Daoy (cell line): Measurements from ENCODE around the gene MBD3. TPM values are rescaled to one million over a fixed set of nuclear protein-coding genes. Genes with fewer than 3 reads are reported as not detected.
A peak's percentile ranks its signal among the peaks of the same experiment; 100 is the strongest.

Experiments used
- DNase-seq: peaks from one replicate; pipeline ENCODE4 v3.0.0-alpha.2; 2015; ENCODE audit warnings: low read depth
- total RNA-seq: library from RNA; depleted of rRNA; stranded (reverse); fragments of >200 nt; shearing (Covaris generic); gene quantifications from 2 replicates; pipeline ENCODE4 v1.2.3, GENCODE V29; 2014

MBD3 gene
- total RNA-seq, 1 experiment from 2014 or later, result 130 TPM

DNA sequence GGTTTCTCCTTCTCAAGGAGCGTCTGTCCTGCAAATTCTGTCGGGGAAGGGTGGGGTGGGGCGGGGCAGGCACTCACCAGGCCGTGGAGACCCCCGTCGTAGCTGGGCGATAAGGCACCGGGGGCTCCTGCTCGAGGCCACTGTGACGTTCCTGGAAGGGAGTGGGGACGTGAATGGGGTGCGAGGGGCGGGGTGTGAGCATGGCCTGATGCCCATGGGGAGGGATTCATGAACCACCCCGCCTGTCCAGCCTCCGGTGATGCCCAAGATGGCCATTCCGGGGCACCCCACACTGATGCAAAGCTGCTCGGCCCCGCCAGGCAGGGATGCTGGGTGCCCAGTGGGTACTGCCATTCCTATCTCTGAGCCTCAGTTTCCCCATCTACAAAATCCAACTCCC is 27.0 kb upstream of the MBD3 start:
- DNase-seq, result no peak

DNA sequence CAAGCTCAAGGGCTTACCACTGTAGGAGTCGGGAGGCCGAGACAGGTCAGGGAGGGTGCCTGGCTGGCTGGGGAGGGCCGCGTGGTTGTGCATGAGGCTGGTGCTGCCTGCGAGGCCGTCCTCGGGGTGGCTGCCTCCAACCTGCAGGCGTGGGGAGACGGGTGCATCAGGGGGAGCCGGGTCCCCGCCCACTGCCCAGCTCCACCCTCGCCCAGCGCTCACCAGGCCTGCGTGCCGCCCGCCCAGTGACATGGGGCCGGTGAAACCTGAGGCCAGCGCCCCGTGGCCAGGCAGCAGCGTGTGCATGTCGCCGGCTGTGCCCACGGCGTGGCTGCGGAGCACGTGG is 26.4 kb upstream of the MBD3 start:
- no peak for DNase-seq

DNA sequence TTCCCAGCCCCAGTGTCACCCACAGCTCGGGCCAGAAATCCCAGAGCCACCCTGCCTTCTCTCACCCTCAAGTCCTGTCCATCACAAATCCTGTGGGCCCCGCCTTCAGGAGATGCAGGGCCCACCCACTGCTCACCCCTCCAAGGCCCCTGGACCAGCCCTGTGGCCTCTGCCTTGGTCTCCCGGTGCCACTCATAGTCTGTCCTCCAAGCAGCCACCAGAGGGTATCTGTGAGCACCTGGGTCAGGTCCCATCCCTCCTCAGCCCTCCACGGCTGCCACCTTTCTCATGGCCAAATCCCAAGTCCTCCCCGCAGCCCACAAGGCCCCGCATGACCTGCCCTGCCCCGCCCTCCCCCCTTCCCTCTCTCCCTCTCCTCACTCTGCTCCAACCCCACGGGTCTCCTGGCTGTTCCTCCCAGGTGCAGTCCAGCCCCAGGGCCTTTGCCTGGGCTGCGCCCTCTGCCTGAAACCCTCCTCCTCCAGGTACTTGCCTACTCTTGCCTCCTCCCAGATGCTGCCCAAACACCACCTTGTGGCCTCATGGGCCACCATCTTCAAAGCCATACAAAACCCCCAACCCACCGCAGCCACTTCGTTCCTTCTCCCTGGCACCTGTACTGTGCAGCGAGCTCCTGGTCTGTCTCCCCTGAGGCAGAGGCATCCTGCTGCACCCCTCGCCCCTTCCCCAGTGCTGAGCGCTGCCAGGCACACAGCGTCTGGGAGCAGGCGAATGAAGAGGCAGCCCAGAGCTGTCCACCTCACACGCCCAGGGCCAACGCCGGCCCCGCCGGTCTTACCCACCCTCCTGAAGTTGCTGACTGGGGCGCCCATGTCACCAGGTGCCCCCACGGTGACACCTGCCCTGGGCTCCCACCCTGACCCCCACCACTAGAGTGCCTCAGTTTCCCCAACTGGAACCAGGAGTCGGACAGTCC is 25.8 kb upstream of the MBD3 start:
- DNase-seq, result peak; percentile 42

DNA sequence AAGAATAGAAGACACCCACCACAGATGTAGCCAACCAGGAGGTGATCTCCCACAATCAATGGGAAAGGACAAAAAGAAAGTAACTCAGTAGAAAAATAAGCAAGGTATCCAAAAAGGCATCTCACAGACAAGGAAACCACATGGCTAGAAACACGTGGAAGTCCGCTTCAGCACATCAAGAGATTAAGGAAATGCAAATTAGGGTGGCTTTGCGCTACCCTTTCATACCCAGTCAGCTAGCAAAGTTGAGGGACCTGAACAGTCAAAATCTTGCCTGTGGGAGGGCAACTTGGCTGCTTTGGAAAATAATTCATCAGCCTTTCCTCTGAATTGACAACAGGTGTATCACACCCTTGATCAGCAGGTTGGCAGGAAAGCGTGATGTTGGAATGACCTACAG is 24.2 kb upstream of the MBD3 start:
- no peak for DNase-seq

DNA sequence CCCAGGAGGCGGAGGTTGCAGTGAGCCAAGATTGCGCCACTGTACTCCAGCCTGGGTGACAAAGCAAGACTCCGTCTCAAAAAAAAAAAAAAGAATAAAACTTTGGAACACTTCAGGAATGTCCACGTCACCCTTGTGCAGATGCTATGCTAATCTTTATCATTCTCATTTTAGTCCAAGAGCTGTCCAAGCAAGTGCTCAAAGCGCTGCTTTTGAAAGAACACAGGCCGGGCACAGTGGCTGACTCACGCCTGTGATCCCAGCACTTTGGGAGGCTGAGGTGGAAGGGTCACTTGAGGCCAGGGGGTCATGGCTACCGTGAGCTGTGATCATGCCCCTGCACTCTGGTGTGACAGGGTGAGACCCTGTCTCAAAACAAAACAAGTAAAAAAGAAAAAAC is 23.7 kb upstream of the MBD3 start:
- DNase-seq, result no peak

DNA sequence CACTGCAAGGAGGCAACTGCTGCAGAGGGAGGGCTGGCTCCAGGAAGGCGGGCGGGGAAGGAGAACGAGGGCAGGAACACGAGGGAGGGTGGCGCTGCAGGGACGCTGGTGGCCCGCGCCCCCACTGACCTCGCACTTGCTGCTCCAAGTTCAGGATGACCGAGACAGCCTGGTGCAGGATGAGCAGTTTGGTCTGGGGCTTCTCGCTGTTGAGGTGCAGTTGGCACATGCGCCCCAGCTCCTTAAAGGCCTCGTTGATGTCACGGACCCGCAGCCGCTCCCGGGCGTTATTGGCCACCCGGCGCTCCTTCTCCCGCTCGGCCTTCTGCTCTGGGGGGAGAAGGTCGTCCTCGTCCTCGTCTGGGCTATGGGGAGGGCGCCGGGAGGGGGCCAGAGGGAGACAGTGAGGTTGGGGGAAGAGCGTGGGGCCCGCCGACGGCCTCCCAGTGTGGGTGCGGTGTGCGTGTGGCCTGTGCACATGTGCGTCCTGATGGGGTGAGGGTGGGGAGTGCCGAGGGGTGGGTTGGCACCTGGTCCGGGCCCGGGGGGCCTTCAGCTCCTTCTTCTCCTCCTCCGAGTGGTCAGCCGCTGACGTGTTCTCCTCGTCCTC is 22.6 kb upstream of the MBD3 start:
- no peak for DNase-seq

DNA sequence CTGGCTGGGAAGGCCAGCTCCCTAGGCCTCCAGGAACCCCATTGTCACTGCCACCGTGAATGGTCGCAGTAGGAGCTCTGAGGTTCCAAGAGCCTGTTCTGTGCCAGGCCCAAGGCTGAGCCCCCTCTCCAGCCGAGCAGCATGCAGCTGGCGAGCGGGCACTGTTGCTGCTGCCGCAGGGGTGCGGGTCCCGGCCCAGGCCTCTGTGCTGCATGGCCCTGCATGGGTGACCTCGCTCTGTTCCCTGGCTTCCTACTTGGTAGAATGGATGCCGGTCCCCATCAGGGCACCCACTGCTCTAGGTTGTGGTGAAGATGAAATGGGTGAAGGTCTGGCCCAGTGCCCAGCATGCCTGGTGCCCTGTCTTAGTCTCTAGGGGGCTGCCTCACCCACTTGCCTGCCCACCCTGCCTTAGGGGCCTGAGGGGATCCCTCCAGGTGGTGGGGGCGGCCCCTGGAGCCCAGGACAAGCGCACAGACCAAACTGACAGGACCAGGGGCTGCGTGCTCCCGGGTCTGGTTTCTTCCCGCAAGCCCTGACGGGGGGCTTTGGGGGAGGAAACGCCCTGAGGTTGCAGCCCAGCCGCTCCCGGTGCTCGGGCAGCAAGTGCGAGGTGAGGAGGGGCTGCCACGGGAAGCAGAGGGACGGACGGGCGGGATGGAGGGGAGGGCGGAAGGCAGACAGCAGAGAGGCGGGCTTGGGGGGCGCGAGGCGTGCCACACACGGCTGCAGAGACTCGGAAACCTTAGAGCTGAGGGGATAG is 21.3 kb upstream of the MBD3 start:
- no peak for DNase-seq

DNA sequence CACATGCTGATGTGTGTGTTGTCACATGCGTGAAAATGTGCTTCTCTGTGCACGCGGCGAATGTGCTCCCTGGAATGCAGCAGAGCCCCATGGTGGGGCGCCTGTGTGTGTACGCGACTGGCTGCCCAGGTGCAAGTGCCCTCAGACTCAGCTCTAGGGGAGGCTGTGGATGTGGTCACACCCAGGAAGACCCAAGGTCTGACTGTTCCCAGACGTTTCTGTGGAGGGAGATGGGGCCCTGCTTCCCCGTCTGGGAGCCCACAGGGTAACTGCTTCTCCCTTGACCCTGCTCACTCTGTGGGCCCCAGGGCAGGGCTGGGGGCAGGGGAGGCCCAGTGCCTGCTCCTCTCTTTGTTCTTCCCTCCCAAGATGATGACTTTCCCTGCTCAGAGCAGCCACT is 20.5 kb upstream of the MBD3 start:
- no peak for DNase-seq

DNA sequence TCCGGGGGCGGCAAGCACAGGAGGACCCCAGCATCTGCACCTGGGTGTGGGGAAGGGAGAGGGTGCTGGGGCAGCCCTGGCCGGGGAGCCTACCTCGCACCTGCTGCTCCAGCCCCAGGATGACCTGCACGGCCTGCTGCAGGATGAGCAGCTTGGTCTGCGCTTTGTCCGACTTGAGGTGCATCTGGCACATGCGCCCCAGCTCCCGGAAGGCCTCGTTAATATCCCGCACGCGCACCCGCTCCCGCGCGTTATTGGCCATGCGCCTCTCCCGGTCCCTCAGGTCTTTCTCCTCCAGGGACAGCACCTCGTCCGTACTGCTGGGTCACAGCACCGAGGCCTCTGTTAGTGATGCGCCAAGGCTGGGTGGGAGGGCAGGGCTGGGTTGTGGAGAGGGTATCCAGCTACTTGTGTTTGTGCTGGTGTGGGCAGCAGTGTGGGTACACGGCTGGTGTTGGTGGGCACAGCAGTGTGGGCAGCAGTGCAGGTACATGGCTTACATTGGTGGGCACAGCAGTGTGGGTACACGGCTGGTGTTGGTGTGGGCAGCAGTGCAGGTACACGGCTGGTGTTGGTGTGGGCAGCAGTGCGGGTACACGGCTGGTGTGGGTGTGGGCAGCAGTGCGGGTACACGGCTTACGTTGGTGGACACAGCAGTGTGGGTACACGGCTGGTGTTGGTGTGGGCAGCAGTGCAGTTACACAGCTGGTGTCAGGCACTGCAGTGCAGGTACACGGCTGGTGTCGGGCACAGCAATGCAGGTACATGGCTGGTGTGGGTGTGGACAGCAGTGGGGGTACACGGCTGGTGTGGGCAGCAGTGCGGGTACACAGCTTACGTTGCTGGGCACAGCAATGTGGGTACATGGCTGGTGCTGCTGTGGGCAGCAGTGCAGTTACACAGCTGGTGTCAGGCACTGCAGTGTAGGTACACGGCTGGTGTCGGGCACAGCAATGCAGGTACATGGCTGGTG is 19.7 kb upstream of the MBD3 start:
- DNase-seq, result no peak

DNA sequence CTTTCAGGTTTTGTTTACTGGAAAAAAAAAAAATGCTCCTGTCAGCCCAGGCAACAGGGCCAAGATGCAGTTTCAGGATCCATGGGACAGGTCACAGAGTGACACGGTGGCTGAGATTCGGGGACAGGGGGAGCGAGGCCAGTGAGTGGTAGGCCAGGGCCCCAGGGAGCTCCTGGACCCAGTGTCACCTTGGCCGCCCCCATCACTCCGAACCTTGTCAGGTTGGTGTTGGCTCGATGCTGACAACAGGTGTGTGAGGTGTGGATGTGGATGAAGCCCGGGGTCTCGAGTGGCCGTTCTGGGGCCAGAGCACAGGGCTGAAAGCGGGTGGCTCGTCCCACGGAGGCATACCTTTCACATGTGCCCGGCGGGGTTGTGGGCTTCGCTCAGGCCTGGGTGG is 18.7 kb upstream of the MBD3 start:
- DNase-seq, result no peak

DNA sequence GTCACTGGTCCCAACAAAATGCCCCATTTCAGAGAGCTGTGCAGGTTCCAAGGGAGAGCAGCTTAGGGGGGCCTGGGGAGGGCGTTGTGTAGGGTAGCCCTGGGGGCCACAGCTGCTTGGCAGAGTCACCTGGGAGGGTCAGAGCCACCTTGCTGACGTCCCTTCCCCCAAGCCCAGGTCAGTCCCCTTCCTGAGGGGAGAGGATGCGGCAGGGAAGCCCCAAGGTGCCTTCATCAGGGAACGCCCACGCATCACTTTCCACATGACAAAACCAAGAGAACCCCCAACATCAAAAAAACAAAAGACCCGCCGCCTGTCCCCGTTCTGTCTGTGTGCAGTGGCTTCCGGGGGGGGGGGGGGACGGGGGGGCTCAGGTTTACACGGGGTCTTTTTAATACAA is 17.9 kb upstream of the MBD3 start:
- DNase-seq, result no peak

DNA sequence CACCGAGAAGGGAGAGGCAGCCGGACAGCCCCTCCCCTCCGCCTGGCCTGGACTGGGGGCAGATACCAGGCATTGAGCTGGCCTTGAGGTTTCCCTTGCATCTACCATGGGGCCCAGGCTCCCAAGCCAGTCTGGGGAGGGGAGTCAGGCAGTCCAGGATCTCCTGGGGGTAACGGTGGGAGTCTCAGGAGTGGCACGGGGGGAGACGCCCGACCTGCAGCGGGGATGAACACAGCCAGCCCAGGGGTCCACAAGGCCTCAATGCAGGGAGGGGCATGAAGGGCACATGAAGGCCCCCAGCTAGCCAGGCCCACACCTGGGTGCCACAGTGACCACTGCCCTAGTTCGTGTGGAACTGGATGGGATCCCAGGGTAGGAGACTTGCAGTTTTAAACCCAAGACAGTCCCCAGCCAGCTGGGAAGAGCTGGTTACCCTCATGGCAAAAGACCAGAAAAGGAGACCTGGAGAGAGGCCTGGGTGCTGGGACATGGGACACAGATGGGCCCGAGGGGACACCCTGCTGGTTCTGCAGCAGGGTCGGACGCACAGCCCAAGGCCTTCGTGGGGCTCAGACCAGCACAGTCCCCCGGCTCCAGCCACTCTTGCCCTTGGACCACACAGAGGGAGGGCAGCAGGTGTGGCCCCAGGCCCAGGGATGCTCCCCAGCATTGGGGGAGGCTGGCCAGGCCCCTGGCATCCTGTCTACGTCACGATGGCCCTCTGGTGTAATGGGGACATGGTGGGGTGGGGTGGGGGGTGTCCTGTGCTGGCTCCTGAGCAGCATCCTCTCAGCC is 17.2 kb upstream of the MBD3 start:
- DNase-seq, result no peak

DNA sequence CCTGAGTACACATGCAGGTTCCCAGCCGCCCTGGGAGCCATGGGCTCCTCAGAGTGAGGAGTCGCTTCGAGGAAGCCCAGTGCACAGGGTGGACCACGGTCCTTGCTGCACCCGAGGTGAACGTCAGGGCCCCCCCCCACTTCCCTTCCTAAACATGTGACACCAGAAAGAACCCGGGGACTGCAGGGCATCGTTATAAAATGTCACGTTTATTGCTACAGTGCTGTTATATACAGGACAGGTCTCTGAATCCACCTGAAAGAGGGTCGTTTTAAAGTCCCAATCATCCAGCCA is 16.4 kb upstream of the MBD3 start:
- no peak for DNase-seq

DNA sequence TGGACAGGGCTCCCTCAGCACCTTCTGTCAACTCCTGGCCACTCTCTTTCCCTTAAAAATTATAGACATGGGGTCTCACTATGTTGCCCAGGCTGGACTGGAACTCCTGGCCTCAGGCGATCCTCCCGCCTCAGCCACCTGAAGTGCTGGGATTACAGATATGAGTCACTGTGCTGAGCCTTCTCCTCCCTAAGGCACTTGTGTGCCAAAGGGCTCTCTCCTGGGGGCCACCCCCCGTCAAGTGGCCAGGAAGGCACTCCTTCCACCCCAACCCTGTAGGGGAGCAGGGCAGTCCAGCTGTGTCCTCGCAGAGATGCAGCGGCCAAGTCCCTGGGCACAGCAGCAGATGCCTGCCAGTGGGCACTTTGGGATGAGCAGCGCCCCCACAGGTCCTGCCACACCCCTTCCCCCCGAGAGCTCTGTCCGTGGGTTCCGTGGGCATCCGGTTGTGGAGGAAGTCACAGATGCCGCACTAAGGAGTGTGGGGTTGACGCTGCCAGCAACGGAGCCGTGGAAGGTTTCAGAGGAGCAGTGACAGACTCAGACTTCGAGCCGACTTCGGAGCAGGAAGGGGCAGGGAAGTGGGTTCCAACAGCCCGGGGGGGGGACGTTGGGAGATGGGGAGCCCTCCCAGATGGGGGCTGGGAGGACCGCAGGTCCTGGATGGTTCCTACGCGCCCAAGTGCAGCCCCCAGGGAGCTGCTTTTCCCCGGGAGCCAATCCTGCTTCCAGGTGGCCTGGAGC is 15.9 kb upstream of the MBD3 start:
- peak; percentile 89 for DNase-seq

DNA sequence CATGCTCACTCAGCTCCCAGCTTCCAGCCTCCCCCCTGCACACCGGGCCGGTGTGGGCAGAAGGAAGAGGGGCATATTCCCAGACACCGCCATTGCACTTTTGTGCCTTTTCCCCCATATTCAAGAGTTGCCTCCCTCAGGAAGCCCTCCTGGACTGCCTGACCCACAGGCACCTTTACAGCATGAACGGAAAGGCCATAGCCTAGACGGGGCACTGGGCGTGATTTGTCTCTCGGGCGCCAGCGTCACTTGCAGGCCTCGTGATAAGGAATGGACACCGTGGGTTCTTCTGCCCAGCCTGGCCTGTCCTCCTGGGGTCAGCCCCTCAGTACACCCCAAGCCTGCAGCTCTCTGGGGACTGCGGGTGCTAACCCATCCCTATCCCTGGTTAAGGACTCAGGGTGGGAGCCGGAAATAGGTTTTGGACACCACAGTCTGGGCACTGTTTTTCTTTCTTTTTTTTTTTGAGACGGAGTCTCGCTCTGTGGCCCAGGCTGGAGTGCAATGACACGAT is 13.5 kb upstream of the MBD3 start:
- no peak for DNase-seq

DNA sequence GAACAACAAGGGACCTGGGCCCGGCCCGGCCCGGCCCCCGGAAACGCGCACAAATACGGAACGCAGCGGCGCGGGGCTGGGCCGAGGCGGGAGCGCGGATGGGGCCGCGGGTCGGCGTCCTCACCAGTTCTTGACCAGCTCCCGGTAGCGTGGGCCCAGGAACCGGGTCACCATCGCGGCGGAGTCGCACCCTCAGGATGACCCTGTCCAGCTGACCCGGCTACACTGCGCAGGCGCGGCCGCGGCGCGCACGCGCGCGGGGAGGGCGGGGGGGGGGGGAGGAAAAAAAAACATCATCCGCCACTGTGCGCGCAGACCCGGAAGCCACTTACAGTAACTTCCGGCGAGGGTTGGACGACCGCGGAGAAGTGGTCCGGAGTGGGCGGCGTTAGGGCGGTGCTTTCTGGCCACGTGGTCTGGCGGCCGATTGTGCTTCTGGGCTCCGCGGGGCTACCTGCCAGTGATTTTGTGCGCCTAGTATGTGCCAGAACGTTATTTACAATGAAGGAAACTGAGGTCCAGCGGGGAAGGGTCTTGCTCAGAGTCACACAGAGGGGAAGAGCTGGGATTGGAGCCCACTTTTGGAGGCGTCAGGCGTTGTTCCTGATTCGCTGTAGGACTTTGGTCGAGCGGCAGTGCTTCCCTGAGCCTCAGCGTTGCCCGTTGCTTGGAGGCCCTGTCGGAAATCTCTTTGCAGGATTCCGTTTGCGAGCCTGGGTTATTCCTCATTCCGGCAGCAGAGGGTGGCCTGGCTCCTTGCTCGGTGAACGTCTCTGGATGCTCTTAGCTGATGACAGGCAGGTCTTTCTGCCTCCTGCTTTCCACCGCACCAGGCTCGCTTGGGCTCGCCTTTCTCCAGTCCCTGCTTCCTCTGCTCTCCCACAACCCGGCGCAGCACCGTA is 12.8 kb upstream of the MBD3 start, which contains the start of gene UQCR11:
Gene UQCR11 (minus strand): TSS at position 227 of the 902 bp plus-strand sequence. CDS start 53 bp downstream, at position 174.
- peak; percentile 98 for DNase-seq

DNA sequence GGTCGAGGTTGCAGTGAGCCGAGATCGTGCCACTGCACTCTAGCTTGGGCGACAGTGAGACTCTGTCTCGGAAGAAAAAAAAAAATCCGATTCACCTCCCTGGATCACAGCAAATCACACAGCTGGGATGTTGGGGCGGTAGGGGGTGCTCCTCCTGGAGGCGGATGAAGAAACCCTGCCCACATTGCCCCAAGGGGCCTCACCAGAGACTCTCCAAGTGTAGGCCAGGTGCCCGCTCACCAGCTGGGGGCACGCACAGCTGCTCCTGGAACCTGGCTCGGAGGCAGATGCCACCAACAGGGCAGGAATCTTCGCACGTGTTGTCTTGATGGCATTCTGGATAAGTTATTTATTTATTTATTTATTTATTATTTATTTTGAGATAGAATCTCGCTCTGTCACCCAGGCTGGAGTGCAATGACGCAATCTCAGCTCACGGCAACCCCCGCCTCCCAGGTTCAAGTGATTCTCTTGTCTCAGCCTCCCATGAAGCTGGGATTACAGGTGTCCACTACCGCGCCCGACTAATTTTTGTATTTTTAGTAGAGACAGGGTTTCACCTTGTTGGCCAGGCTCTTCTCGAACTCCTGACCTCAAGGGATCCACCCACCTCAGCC is 9.5 kb upstream of the MBD3 start:
- DNase-seq, result no peak

DNA sequence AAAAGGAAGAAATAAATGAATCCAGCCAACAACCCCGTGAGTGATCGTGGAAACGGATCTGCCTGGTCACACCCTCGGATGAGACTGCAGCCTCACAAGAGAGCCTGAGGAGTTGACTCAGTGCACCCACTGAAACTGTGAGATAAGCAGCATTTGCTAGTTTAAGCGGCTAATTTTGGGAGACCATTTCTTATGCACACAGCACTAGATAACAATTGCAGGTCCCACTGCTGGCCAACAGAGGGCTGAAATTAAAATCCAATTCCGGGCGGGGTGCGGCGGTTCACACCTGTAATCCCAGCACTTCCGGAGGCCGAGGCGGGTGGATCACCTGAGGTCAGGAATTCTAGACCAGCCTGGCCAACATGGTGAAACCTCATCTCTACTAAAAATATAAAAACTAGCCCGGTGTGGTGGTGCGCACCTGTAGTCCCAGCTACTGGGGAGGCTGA is 9.0 kb upstream of the MBD3 start:
- no peak for DNase-seq
